Colon (tissue), 2 donors: Measurements from ENCODE around the gene SLC25A47.
"Not testable (repeated sequence)": the region's sequence is repeated elsewhere in the genome, so short reads cannot be mapped to it uniquely, and the experiment has no call there.

ENCODE experiments used
- FAIRE-seq: peaks from 2 replicates; lab custom pipeline; 2012; peaks lifted over from hg19 to GRCh38; lab: Jason Lieb, UNC
- donor health status: control.
- donor health status: control.

Gene SLC25A47

DNA sequence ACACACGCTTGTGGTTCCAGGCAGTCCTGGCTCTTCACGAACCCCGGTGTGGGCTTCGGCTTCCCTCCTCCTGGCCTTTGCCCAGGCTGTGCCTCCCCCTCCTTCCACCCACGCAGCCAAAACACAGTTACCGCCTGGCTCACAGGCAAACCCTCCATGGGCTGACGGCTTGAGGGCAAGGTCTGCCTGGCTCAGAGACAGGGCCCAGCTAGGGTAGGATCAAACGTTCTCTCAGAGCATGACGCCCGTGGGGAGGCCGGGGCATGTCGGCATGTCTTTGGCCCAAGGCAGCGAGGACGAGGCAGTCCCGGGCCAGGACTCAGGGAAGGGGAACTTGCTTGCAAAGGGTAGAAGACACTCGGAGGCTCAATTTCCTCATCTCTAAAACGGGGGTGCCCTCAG lies 2.1 kb downstream of the SLC25A47 start:
- no peak for FAIRE-seq

DNA sequence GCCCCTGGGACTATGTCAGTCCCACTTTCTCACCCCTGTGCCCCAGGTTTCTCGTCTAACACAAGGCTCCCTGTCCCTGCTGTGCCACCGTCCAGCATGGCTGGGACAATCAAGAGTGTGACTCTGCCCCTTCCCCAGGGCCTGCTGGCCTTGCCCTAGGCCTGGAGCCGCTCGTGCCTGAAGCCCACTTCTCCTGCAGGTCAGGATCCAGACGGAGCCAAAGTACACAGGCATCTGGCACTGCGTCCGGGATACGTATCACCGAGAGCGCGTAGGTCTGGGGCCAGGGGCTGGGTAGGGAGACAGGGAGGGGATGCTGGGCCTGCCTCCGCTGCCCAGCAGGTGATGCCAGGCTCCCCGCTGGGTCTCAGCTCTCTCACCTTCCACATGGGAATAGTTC lies 2.8 kb downstream of the SLC25A47 start:
- FAIRE-seq, result no peak

DNA sequence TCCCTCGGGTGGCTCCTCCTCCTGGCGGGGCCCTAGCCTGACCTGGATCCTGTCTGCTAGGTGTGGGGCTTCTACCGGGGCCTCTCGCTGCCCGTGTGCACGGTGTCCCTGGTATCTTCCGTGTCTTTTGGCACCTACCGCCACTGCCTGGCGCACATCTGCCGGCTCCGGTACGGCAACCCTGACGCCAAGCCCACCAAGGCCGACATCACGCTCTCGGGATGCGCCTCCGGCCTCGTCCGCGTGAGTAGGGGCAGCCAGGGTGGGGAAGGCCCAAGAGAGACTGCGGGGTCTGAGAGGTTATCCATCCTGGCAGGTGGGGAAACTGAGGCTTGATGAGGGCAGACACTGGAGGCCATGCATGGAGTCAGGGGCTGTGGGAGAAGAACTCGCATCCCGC lies 4.0 kb downstream of the SLC25A47 start:
- no peak for FAIRE-seq

DNA sequence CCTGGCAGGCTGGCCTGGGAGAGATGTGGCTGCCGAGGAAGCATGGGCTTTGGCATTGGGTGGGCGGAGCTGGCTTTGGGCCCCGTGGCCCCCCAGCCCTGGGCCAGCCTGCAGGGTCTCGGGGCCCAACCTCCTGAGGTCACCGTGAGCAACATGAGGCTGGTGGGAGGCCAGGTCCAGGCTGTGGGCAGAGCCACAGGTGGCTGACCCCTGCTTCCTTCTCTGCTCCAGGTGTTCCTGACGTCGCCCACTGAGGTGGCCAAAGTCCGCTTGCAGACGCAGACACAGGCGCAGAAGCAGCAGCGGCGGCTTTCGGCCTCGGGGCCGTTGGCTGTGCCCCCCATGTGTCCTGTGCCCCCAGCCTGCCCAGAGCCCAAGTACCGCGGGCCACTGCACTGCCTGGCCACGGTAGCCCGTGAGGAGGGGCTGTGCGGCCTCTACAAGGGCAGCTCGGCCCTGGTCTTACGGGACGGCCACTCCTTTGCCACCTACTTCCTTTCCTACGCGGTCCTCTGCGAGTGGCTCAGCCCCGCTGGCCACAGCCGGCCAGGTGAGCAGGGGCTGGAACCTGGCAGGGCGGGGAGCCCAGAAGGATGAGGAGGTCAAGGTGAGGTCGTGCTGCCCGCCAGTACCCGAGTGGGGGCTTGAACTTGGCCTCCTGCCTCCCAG lies 5.5 kb downstream of the SLC25A47 start:
- no peak for FAIRE-seq

DNA sequence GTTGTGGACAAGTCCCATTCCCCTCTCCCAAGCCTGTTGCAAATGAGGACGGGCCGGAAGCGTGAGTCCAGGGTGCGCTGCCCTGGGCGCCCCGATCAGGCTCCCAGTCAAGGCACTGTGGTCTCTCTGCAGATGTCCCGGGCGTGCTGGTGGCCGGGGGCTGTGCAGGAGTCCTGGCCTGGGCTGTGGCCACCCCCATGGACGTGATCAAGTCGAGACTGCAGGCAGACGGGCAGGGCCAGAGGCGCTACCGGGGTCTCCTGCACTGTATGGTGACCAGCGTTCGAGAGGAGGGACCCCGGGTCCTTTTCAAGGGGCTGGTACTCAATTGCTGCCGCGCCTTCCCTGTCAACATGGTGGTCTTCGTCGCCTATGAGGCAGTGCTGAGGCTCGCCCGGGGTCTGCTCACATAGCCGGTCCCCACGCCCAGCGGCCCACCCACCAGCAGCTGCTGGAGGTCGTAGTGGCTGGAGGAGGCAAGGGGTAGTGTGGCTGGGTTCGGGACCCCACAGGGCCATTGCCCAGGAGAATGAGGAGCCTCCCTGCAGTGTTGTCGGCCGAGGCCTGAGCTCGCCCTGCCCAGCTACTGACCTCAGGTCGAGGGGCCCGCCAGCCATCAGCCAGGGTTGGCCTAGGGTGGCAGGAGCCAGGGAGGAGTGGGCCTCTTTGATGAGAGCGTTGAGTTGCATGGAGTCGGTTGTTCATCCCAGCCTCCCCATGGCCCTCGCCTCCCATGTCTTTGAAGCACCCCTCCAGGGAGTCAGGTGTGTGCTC lies 6.3 kb downstream of the SLC25A47 start:
- no peak for FAIRE-seq

DNA sequence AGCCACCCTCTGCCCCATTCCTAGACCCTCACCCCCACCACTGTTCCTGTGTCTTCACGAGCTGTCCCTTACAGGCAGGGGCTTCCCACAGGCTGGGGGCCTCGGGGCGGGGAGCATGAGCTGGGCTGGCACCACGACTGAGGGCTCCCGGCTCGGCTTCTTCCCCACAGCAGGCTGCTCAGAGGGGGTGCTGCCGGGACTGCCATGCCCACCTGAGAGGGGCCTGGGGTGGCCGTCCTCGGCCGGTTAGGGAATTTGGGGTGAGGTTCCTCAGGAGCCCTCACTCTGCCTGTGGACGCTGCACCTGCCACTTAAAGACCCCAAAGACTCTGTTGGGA lies 6.8 kb downstream of the SLC25A47 start:
- no peak for FAIRE-seq

DNA sequence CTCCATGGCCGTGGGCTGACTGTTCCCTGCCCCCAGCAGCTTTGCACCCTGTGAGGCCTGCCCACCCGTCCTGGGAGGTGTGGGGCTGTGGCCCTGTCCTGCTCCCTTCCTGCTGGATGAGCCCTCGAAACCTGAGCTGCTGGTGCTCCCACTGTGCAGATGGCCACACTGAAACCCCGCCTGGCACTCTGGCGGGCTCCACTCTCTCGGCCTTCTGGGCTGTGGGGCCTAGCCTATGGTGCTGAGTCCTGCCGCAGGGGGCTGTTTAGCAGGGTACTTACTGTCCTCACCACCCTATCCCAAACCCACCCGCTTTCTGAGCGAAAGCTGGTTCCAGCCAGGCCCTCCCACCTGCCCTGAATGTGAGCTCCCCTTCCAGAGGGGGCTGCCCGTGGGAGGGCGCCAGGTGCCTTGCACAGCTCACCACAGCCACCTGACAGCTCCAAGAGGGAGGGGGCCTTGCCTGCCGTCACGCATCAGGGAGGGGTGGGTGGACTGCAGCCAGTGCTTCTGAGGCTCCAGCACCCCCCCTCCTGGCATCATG lies 7.3 kb downstream of the SLC25A47 start:
- no peak for FAIRE-seq

DNA sequence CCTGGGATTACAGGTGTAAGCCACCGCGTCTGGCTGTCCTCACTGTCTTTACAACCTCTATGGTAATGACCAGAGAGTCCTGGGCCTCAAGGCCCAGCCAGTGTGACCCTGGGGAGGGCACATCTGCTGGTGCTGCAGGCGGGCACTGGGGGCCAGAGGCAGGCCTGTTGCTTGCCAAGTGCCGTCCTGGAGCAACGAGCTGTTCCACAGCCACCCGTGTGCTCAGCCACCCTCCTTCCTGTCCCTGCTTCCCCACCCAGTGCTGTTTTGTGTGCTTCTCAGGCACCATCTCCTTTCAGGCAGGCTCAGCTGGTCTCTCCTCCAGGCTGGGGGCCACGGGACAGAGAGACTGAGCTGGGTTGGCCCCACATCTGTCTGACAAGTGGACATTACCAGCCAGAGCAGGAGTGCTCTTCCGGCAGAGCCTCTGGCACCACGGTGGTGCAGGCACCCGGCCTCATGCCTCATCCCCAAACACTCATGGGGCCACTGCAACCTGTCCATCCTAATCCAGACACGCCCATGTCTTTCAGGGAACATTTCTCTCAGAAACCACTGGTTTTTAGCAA lies 9.0 kb downstream of the SLC25A47 start:
- FAIRE-seq, result no peak

DNA sequence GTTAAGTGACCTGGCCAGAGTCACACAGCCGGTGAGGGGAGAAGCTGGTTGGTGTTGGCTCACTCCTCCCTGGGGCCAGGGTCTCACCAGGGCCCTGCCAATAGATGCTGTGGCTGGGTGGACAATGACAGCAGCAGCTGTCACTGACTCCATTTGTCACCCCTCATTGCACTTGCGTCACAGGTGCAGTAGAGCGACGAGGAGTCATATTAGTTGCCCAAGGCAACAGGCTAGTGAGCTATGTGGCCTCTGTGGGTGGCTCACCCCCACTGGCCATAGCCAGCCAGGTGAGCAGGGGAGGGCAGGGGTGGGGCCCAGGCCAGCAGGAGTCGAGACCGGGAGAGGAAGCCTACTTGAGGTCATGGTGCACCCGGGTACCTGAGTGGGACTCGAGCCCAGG lies 9.7 kb downstream of the SLC25A47 start:
- FAIRE-seq, result no peak

DNA sequence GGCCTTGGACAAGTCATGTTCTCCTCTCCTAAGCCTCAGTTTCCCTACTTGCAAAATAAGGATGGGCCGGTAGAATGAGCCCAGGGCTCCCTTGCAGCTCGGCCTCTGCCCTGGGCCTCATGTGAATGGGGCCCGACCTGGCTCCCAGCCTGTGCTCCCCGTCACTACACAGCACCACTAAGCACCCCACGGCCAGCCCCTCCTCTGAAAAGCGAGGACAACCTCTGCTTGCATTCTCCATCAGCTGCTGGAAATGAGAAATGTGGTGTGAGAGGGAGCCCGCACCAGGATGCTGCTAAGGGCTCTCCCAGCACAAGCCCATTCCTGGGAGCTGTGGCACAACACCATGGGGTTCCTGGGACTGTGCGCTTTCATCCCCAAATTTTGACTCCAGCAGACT lies 10.2 kb downstream of the SLC25A47 start:
- FAIRE-seq, result no peak

DNA sequence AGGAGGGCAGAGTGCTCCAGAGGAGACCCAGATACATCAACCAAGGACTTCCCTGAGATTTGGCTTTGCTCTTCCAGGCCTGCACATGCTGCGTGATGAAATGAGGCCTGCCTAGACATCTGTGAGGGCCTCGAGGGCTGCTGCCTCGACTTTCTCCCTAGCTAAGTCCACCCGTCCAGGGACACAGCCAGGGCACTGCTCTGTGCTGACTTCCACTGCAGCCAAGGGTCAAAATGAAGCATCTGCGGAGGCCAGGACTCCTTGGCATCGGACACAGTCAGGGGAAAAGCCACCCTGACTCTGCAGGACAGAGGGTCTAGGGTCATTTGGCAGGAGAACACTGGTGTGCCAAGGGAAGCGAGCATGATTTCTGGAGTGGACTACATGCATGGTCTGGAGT lies 10.7 kb downstream of the SLC25A47 start:
- FAIRE-seq, result no peak

DNA sequence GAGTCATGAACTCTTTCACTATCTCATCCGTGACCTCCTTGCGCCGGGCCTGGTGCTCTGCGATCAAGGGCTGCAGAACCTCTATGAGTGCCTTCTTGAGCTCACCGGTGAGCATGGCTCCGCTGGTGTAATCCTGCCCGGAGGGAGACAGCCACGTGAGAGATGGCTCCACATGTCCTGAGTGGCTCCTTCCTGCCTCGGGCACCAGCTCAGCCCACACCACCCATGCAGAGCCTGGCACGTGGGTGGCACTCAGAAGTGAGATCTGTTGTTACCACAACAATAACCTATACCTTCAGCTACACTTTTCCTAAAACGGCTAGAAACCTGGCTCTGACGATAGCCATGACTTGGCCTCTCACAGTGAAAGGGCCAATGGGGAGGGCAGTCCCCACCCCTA lies 11.8 kb downstream of the SLC25A47 start:
- no peak for FAIRE-seq

DNA sequence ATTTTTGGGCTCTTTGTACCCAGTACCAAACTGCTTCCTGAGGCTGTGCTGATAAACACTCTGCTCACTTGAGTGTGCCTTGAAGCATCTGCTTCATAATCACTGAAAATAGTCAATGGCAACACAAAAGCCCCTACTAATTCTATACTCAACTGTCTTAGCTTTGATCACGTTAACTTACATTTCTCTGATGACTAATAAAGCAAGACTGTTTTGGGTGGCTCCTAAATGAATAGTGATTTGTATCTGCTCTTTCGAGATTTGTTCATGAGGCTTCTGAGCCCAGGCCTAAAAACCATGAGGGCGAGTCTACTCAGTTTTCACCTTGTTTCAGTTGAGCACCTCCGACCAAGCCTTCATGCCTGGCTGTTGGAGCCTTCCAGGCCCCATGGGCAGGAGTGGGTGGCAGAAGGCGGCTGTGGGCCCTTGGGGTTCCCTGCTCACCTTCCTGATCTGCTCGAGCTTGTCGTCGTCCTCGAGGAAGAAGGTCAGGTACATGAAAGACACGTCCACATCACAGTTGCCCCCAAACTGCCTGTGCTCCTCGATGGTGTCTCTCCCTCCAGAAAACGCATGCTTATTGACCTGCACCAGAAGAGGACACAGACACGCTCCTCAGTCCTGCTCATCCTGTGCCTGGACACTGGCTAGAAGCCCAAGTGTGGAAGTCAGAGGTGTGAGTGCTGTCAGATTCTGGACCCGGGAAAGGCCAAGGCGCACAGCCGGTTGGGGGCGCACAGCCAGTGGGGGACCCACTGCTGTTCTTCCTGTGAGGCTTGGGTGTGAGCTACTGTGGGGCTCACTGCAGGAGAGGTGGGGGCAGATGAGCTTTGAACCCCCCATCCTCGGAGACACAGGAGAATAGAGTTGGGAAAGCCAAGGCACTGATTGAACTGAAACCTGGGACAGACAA lies 13.7 kb downstream of the SLC25A47 start:
- FAIRE-seq, result no peak

DNA sequence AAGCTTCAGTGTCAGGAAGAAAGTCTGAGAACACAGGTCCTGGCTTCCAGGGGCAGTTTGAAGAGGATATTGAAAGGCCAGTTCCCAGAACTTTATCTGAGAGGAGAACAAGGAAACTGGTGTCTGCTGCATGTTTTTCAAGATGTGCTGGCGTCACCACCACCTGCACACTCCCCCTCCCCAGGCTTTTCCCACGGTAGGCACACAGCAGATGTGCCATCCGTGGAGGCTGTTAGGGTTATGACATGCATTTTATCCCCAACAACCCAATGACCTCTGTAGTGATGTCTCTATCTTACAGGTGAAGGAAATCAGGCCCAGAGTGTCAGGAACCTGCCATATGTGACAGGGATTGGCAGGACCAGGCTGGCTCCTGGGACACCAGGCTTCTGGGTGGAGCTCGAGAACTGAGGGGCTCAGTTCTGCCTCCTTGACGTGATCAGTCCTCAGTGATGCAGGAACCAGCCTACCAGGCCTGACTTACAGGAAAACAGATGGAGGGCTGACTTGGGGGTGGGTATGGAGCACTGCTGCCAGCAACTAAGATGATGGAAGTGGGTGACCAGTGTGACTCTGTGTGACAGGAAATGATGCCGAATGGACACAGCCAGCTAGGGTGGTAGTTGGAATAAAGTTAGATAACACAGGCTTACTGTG lies 16.8 kb downstream of the SLC25A47 start:
- no peak for FAIRE-seq

DNA sequence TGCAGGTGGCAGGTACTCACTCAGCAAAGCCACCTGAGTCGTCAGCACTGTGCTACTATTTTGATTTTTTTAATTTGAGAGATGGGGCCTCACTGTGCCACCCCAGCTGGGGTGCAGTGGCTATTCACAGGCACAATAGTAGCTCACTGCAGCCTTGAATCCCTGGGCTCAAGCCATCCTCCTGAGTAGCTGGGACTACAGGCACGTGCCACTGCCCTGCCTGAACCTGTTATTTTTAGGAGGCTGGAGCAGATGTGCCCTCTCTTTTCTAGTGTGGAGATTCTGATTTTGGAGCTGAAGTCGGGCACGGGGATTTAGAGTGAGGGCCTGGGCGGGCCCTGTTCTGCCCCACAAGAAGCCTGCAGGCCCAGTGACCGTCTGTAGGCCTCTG lies 17.3 kb downstream of the SLC25A47 start:
- FAIRE-seq, result no peak

DNA sequence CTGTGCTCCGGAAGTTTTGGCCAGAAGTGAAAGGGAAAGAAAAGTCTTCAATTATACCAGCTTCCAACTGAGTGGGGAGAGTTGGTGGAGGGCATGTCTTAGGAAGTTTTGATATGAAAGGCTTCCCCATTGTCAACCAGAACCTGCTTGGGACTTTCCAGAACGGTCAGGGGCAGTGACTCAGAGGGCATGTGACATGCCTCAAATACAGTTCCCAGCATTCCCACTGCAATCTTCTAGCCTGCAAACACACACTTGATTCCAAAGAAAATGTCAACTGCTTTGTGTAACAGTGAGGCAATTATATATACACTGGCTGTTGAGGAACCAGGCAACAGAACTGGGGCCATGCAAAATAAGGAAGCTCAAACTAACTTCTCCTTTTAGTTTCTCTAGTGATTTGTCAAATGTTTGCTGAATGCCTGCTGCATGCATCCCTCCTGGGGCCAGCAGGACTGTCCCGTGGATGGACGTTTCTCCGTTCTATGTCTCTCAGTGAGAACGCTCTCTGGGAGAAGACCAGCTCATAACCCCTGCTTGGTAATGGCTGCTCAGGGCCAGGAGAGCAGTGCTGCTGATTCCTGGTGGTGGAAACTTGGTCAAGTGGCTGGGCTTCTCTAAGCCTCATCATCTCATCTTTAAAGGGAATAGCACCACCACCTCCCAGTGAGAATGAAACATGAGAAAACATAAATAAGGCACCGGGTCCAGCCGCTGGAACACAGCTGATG lies 18.3 kb downstream of the SLC25A47 start:
- FAIRE-seq, result no peak

DNA sequence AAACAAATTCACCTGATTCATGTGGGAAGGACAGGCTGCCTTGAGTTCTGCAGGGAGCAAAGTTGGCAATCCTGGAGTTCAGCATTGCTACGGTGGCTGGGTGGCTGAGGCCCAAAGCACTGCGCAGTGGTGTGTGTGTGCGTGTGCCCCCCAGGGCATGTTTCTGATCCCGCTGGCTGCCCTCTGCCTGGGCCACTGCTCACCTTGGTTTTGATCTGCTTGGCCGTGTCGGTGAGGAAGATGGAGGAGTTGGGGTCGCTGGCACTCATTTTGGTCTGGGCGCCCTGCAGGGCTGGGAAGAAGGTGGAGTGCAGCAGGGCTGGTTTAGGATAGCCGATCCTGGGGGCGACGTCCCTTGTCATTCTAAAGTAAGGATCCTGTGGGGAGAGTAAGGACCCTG lies 19.1 kb downstream of the SLC25A47 start:
- FAIRE-seq, result no peak

DNA sequence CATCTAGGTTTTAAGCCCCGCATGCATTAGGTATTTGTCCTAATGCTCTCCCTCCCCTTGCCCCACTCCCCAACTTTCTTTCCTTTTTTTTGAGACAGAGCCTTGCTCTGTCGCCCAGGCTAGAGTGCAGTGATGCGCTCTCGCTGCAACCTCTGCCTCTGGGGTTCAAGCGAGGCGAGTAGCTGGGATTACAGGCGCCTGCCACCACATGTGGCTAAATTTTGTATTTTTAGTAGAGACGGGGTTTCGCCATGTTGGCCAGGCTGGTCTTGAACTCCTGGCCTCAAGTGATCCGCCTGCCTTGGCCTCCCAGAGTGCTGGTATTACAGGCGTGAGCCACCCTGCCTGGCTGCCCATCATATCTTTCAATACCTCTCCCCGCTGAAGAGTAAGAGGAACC lies 19.7 kb downstream of the SLC25A47 start:
- not testable (repeated sequence) for FAIRE-seq

DNA sequence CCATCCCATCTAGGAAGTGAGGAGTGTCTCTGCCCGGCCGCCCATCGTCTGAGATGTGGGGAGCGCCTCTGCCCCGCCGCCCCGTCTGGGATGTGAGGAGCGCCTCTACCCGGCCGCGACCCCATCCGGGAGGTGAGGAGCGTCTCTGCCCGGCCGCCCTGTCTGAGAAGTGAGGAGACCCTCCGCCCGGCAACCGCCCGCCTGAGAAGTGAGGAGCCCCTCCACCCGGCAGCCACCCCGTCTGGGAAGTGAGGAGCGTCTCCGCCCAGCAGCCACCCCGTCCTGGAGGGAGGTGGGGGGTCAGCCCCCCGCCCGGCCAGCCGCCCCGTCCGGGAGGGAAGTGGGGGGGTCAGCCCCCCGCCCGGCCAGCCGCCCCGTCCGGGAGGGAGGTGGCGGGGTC lies 21.5 kb downstream of the SLC25A47 start:
- FAIRE-seq, result not testable (repeated sequence)

DNA sequence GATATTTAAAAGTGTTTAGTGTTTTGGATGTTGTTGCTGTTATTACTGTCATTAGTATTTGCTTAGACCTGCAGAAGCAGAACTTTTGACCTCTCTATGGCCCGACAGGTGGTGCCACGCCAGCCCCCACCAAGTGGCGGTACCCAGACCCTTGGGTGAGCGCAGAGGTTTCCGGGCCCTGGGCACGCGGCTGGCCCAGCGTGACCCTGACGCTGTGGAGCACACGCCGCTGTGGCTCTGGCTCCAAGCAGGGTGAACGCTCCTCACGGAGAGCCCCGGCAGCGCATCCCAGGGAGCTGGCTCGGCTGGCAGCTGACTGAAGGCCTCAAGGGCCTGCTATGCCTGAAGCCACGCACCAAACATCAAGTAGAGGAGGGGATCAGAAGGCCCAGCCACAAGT lies 22.6 kb downstream of the SLC25A47 start:
- no peak for FAIRE-seq
